ENCODE data around the gene FAM50B.

DNA sequence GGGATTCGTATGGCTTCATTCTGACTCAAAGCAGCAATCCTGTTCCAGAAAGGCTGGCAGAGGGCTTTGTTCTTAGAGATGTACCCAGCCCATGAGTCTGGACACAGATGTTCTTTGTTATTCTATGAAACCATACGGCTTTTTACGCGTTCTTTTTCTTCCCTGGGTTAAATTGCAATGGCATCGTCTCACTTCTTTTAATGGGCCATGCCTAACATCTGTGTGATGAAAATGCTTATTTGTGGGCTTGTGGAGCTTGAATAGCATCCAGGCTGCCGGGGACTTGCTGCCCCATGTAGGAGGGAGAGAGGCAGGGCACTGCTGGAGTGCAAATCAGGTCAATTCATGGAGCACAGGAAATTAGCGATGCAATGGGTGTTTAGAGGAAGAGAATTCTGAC lies 19.4 kb downstream of the FAM50B start:
- TF ChIP-seq, protein P1, sequence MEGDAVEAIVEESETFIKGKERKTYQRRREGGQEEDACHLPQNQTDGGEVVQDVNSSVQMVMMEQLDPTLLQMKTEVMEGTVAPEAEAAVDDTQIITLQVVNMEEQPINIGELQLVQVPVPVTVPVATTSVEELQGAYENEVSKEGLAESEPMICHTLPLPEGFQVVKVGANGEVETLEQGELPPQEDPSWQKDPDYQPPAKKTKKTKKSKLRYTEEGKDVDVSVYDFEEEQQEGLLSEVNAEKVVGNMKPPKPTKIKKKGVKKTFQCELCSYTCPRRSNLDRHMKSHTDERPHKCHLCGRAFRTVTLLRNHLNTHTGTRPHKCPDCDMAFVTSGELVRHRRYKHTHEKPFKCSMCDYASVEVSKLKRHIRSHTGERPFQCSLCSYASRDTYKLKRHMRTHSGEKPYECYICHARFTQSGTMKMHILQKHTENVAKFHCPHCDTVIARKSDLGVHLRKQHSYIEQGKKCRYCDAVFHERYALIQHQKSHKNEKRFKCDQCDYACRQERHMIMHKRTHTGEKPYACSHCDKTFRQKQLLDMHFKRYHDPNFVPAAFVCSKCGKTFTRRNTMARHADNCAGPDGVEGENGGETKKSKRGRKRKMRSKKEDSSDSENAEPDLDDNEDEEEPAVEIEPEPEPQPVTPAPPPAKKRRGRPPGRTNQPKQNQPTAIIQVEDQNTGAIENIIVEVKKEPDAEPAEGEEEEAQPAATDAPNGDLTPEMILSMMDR (conservative IDR thresholded peaks at IDR 0.05 in 1 of 2, IDR thresholded peaks at IDR 0.05 in 1 of 2; ENCODE audit: extremely low read depth in 1 of 2, insufficient read depth in 1 of 2, low read depth in 1 of 2, low read length in 2 of 2) = no peak
- TF ChIP-seq EZH2 (IDR thresholded peaks at IDR 0.05; ENCODE audit: borderline replicate concordance, low read length) = no peak

All from mammary epithelial cell (primary cell).